ENCODE measurements around the gene GNG7. TPM values are rescaled to one million over a fixed set of nuclear protein-coding genes. Genes with fewer than 3 reads are reported as not detected.
A peak's percentile ranks its signal among the peaks of the same experiment; 100 is the strongest.

Gene GNG7
- total and polyA plus RNA-seq, 2 donors (not counting 3 experiments of a cell fraction or from before 2014, with no cell fraction given), result 0.29 to 0.84 TPM

DNA sequence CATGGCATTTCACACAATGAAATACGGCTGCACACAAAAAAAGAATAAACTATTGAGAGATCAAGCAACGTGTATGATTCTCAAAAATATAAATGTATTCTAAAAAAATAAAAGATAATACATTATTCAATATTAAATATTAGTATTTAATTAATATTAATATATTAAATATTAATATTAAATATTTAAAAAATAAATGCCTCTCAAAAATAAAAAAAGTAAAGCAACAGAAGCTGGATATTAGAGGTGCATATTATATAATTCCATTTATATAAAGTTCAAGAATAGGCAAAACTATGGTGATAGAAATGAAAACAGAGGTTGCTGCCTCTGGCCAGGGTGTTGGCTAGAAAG is 169.4 kb downstream of the GNG7 start:
- Histone ChIP-seq H3K9me3 (replicated peaks; ENCODE audit: control insufficient read depth, insufficient read depth, low read length) (no peaks in the 10 kb centered on the region), H3K27me3 (ENCODE audit: control insufficient read depth in 2 of 2, insufficient read depth in 2 of 2, low read length in 2 of 2) (no peaks in the 10 kb centered on the region), H3K9me1 (replicated peaks; ENCODE audit: control insufficient read depth, extremely low read depth, insufficient read depth, low read length) (no peaks in the 10 kb centered on the region), H3K4me3 (replicated peaks in 1 of 3; ENCODE audit: insufficient read depth in 1 of 3, low read depth in 1 of 3, low read length in 3 of 3) (no peak overlapping the region), H4K20me1 (replicated peaks; ENCODE audit: control insufficient read depth, extremely low read depth, insufficient read depth, low read length) (no peaks in the 10 kb centered on the region), H3K36me3 (ENCODE audit: control insufficient read depth in 2 of 2, extremely low read depth in 1 of 2, insufficient read depth in 2 of 2, low read length in 2 of 2) (no peaks in the 10 kb centered on the region), H3K4me1 (ENCODE audit: control insufficient read depth, extremely low read depth, insufficient read depth, low read length) (peaks cover 42% of the 10 kb centered on the region), H3K4me2 (ENCODE audit: insufficient read depth, low read length) (peak overlapping the region; percentile 49), H2AFZ (ENCODE audit: low read depth, low read length) (no peak overlapping the region), H3K27ac (ENCODE audit: insufficient read depth, low read depth, low read length) (peak overlapping the region; percentile 89), H3K79me2 (ENCODE audit: control insufficient read depth, insufficient read depth, low read length) (no peaks in the 10 kb centered on the region), H3K9ac (replicated peaks; ENCODE audit: extremely low read depth, insufficient read depth, low read length) (peak overlapping the region; percentile 43)
- BruUV-seq (replicated peaks), result no TSS peak
- dilution Hi-C loops (cut with MboI; ENCODE audit: extremely low pct_ligation_motif_present, low sequenced_read_pairs), result no loop called here
- DNase-seq (ENCODE audit: low read depth, low spot score) (no peak), FAIRE-seq (no peak)
- intact Hi-C loops (cut with micrococcal nuclease), result loop anchor here (1.0 kb wide), 2 partner anchors 10 to 45 kb away; no protein-coding TSS in a partner anchor
- no peak for TF ChIP-seq POLR2A (IDR thresholded peaks at IDR 0.05; ENCODE audit: low read depth, low read length)
- TF ChIP-seq, protein P1, sequence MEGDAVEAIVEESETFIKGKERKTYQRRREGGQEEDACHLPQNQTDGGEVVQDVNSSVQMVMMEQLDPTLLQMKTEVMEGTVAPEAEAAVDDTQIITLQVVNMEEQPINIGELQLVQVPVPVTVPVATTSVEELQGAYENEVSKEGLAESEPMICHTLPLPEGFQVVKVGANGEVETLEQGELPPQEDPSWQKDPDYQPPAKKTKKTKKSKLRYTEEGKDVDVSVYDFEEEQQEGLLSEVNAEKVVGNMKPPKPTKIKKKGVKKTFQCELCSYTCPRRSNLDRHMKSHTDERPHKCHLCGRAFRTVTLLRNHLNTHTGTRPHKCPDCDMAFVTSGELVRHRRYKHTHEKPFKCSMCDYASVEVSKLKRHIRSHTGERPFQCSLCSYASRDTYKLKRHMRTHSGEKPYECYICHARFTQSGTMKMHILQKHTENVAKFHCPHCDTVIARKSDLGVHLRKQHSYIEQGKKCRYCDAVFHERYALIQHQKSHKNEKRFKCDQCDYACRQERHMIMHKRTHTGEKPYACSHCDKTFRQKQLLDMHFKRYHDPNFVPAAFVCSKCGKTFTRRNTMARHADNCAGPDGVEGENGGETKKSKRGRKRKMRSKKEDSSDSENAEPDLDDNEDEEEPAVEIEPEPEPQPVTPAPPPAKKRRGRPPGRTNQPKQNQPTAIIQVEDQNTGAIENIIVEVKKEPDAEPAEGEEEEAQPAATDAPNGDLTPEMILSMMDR (IDR thresholded peaks at IDR 0.05; ENCODE audit: extremely low read depth in 1 of 2, insufficient read depth in 1 of 2, low read depth in 1 of 2, low read length in 2 of 2), result no peak
- TF ChIP-seq, protein P2, sequence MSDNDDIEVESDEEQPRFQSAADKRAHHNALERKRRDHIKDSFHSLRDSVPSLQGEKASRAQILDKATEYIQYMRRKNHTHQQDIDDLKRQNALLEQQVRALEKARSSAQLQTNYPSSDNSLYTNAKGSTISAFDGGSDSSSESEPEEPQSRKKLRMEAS (IDR thresholded peaks at IDR 0.05; ENCODE audit: insufficient read depth, insufficient read length), result no peak
- TF ChIP-seq JUN (IDR thresholded peaks at IDR 0.05; ENCODE audit: borderline replicate concordance, insufficient read depth, insufficient read length, low read depth), result no peak
- TF ChIP-seq FOS (IDR thresholded peaks at IDR 0.05; ENCODE audit: borderline replicate concordance, insufficient read depth, low read length), result no peak
- TF ChIP-seq GATA2 (IDR thresholded peaks at IDR 0.05; ENCODE audit: insufficient read depth, insufficient read length, low read depth, low read length), result no peak
- TF ChIP-seq MYC (IDR thresholded peaks at IDR 0.05; ENCODE audit: low read depth, low read length), result no peak
- TF ChIP-seq POLR2AphosphoS5 (IDR thresholded peaks at IDR 0.05; ENCODE audit: insufficient read depth, low read depth, low read length), result no peak
- no peak for TF ChIP-seq EZH2 (IDR thresholded peaks at IDR 0.05; ENCODE audit: borderline replicate concordance, low read depth, low read length, severe bottlenecking)
- ChIA-PET POLR2A (interaction anchor here (0.6 to 2.8 kb wide), 7 partner anchors 8 to 56 kb away, joined by 3 to 53 read pairs (median 6); partner anchors contain the start of gene GADD45B), CTCF (interaction anchor here (0.9 to 2.8 kb wide), 8 partner anchors 10 to 104 kb away, joined by 3 to 20 read pairs (median 6); partner anchors contain the start of gene GADD45B)

Data from endothelial cell of umbilical vein (primary cell).